ENCODE measurements around the gene PHLPP1.
A peak's percentile ranks its signal among the peaks of the same experiment; 100 is the strongest.

GRCh38 chr18:62717169-62717924 is 2.0 kb downstream of the PHLPP1 start:
- TF ChIP-seq POLR2A (IDR thresholded peaks at IDR 0.05) (peak in 1 of 2 donors; percentile 66), CTCF (IDR thresholded peaks at IDR 0.05) (no peak)

Data from Peyer's patch (tissue), 4 donors.